CD14-positive monocyte (primary cell): ENCODE measurements around the gene FAM120B. TPM values are rescaled to one million over a fixed set of nuclear protein-coding genes. Genes with fewer than 3 reads are reported as not detected.

Experiments
- DNase-seq, 3 donors: peaks; one replicate each; pipeline ENCODE4 v3.0.0-alpha.2; 2011 to 2022
- H2AFZ ChIP-seq: 2 replicates; pipeline ENCODE4 v1.6.0; 2012; ENCODE audit warnings: mild to moderate bottlenecking, low read depth, low read length, inconsistent platforms; ENCODE audit not compliant: insufficient read depth, poor library complexity, severe bottlenecking
- H3K27ac ChIP-seq, 2 donors: 1 replicate in 1 of 2; 2 replicates in 1 of 2; pipeline ENCODE4 v1.5.1; 2012 to 2013; ENCODE audit warnings: low read length in 2 of 2, control low read depth in 1 of 2, inconsistent platforms in 1 of 2, low read depth in 1 of 2, mild to moderate bottlenecking in 1 of 2
- H3K27me3 ChIP-seq, 2 donors: one replicate each; pipeline versions ENCODE4 v1.6.0 to v1.6.1; 2011 to 2013; ENCODE audit warnings: low read length in 2 of 2; ENCODE audit not compliant: control insufficient read depth in 2 of 2, insufficient read depth in 2 of 2
- H3K36me3 ChIP-seq, 2 donors: replicated peaks in 1 of 2; 1 replicate in 1 of 2; 2 replicates in 1 of 2; pipeline versions ENCODE4 v1.5.1 to v1.6.1; 2012 to 2013; ENCODE audit warnings: low read length in 2 of 2, control low read depth in 1 of 2, inconsistent platforms in 1 of 2, mild to moderate bottlenecking in 1 of 2; ENCODE audit not compliant: insufficient read depth in 2 of 2, control insufficient read depth in 1 of 2
- H3K4me1 ChIP-seq, 2 donors: 1 replicate in 1 of 2; 2 replicates in 1 of 2; pipeline versions ENCODE4 v1.5.1 to v1.6.1; 2012 to 2013; ENCODE audit warnings: low read length in 2 of 2, control low read depth in 1 of 2, inconsistent platforms in 1 of 2, mild to moderate bottlenecking in 1 of 2, moderate library complexity in 1 of 2; ENCODE audit not compliant: insufficient read depth in 2 of 2, control insufficient read depth in 1 of 2
- H3K4me2 ChIP-seq: replicated peaks from 2 replicates; pipeline ENCODE3; 2012; ENCODE audit warnings: low read length, moderate library complexity, mild to moderate bottlenecking; ENCODE audit not compliant: poor library complexity, severe bottlenecking; ENCODE audit errors: extremely low read depth
- H3K4me3 ChIP-seq, 3 experiments: fragments of 200-600 bp in 1 of 3; sonication (generic) in 1 of 3; replicated peaks in 1 of 3; 1 replicate in 2 of 3; 2 replicates in 1 of 3; pipeline ENCODE4 v1.5.1; 2011 to 2013; ENCODE audit warnings: low read length in 3 of 3, mild to moderate bottlenecking in 3 of 3, control low read depth in 2 of 3, low read depth in 2 of 3, inconsistent platforms in 1 of 3, moderate library complexity in 1 of 3
- H3K79me2 ChIP-seq: 2 replicates; pipeline ENCODE4 v1.6.0; 2012; ENCODE audit warnings: mild to moderate bottlenecking, control low read depth, inconsistent platforms, low read length, moderate library complexity; ENCODE audit not compliant: insufficient read depth
- H3K9ac ChIP-seq: 2 replicates; pipeline ENCODE4 v1.6.0; 2017; ENCODE audit warnings: low read length, mild to moderate bottlenecking; ENCODE audit not compliant: insufficient read depth, poor library complexity, severe bottlenecking
- H3K9me3 ChIP-seq, 2 donors: replicated peaks in 1 of 2; 1 replicate in 1 of 2; 2 replicates in 1 of 2; pipeline versions ENCODE4 v1.5.1 to v1.6.1; 2012 to 2013; ENCODE audit warnings: low read length in 2 of 2, control low read depth in 1 of 2; ENCODE audit not compliant: control insufficient read depth in 1 of 2, insufficient read depth in 1 of 2
- H4K20me1 ChIP-seq: 2 replicates; pipeline ENCODE4 v1.6.0; 2012; ENCODE audit warnings: mild to moderate bottlenecking, low read length, control low read depth, moderate library complexity; ENCODE audit not compliant: insufficient read depth
- H3K27ac Mint-ChIP-seq, 7 donors: one replicate each; pipeline ENCODE4 v1.8.0; 2020; ENCODE audit warnings: mild to moderate bottlenecking in 7 of 7, mixed read lengths in 7 of 7, moderate library complexity in 6 of 7, inconsistent platforms in 2 of 7
- H3K27me3 Mint-ChIP-seq, 3 donors: one replicate each; pipeline ENCODE4 v1.8.0; 2021 to 2022; ENCODE audit warnings: low read depth in 3 of 3, mild to moderate bottlenecking in 3 of 3, mixed read lengths in 3 of 3, moderate library complexity in 3 of 3, inconsistent platforms in 1 of 3
- H3K36me3 Mint-ChIP-seq, 2 donors: one replicate each; pipeline ENCODE4 v1.8.0; 2020; ENCODE audit warnings: mixed read lengths in 2 of 2, inconsistent platforms in 1 of 2, mild to moderate bottlenecking in 1 of 2
- H3K4me1 Mint-ChIP-seq: one replicate; pipeline ENCODE4 v1.8.0; 2020; ENCODE audit warnings: mild to moderate bottlenecking, mixed read lengths
- H3K4me3 Mint-ChIP-seq, 2 donors: one replicate each; pipeline ENCODE4 v1.8.0; 2020; ENCODE audit warnings: mild to moderate bottlenecking in 2 of 2, mixed read lengths in 2 of 2, moderate library complexity in 1 of 2
- H3K9me3 Mint-ChIP-seq, 7 donors: one replicate each; pipeline ENCODE4 v1.8.0; 2020 to 2022; ENCODE audit warnings: mixed read lengths in 7 of 7, mild to moderate bottlenecking in 6 of 7, moderate library complexity in 6 of 7, inconsistent platforms in 2 of 7
- WGBS: methylation state at CpG from one replicate; pipeline ENCODE4 v1.1.5; 2013; ENCODE audit warnings: missing lambda C conversion rate; ENCODE audit not compliant: insufficient coverage; 5-methylcytosine and 5-hydroxymethylcytosine counted together
- intact Hi-C, 2 donors: fragments of 100-400 bp; cut with micrococcal nuclease; formaldehyde crosslinking; loops; one replicate each; pipeline versions ENCODE4 v1.15.0 to v1.15.1; 2023
- polyA plus RNA-seq, 3 donors: library from polyadenylated mRNA; depleted of rRNA in 1 of 3; unstranded in 2 of 3; stranded (reverse) in 1 of 3; fragments of 300-500 nt in 2 of 3; fragments of >200 nt in 1 of 3; fragmentation: Illumina TruSeq in 2 of 3; gene quantifications; 1 replicate in 2 of 3; 2 replicates in 1 of 3; pipeline ENCODE4 v1.2.3, GENCODE V29; 2012 to 2021
- TF ChIP-seq, protein P1 (sequence below): fragments of 200-600 bp; IDR thresholded peaks from one replicate; pipeline ENCODE4 v1.8.0; 2022; ENCODE audit warnings: antibody characterized with exemption, mild to moderate bottlenecking

The FAM120B gene
- polyA plus RNA-seq, 3 donors, result 10.6 to 20.2 (median 11.2) TPM

DNA sequence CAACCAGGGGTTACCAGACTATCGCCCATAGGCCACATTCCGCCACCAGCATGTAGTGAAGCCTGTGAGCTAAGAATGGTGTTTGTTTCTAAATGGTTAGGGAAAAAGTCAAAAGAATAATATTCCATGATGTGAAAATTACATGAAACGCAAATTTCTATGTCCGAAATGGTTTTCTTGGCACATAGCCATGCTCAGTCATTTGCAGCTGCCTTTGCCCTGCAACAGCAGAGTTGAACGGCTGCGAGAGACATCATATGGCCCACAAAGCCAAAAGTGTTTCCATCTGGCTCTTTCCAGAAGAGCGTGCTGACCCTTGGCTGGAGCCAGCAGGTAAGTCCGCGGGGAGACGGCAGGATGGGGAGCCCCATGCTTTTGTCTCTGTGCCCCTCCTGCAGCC lies 60.7 kb downstream of the FAM120B start:
- Mint-ChIP-seq H3K4me1 (peaks cover 4% of the 10 kb centered on the region), H3K36me3 (peaks cover 74 to 86% of the 10 kb centered on the region in 2 donors), H3K27me3 (no peaks in the 10 kb centered on the region), H3K27ac (no peak overlapping the region), H3K9me3 (no peaks in the 10 kb centered on the region), H3K4me3 (no peak overlapping the region)
- no peak overlapping the region for H3K4me3 ChIP-seq
- intact Hi-C loops, result no loop called here
- H3K4me1 ChIP-seq, result peaks cover 0 to 2% of the 10 kb centered on the region in 2 donors
- no peak overlapping the region for H3K4me2 ChIP-seq
- no peak for DNase-seq
- no peaks in the 10 kb centered on the region for H3K27me3 ChIP-seq
- TF ChIP-seq, protein P1, sequence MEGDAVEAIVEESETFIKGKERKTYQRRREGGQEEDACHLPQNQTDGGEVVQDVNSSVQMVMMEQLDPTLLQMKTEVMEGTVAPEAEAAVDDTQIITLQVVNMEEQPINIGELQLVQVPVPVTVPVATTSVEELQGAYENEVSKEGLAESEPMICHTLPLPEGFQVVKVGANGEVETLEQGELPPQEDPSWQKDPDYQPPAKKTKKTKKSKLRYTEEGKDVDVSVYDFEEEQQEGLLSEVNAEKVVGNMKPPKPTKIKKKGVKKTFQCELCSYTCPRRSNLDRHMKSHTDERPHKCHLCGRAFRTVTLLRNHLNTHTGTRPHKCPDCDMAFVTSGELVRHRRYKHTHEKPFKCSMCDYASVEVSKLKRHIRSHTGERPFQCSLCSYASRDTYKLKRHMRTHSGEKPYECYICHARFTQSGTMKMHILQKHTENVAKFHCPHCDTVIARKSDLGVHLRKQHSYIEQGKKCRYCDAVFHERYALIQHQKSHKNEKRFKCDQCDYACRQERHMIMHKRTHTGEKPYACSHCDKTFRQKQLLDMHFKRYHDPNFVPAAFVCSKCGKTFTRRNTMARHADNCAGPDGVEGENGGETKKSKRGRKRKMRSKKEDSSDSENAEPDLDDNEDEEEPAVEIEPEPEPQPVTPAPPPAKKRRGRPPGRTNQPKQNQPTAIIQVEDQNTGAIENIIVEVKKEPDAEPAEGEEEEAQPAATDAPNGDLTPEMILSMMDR, result no peak
- H3K79me2 ChIP-seq, result no peaks in the 10 kb centered on the region
- WGBS, result over 99% methylated on average over 8 of the region's 10 CpGs
- H3K9me3 ChIP-seq, result no peaks in the 10 kb centered on the region
- H4K20me1 ChIP-seq, result peaks cover 9% of the 10 kb centered on the region
- H3K36me3 ChIP-seq, result peaks cover 50 to 96% of the 10 kb centered on the region in 2 donors
- H2AFZ ChIP-seq, result no peak overlapping the region
- no peak overlapping the region for H3K9ac ChIP-seq
- H3K27ac ChIP-seq, result no peak overlapping the region

DNA sequence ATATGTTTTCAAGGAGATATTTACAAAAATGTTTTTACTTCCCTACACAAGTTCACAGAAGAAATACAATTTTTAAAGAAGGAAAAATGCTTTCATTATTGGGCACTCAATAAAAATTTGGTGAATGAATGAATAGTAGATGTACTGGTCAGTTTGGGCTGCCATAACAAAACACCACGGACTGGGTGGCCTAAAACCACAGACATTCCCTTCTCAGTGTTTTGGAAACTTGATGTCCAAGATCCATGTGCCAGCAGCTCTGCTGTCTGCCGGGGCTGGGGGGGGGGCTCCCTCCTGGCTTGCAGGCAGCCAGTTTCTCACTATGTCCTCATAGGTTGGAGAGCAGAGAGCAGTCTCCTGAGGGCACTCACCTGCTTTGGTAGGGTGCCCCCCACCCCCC lies 62.0 kb downstream of the FAM120B start:
- H3K27ac Mint-ChIP-seq, result peak overlapping the region in 1 of 7 donors; percentile 22
- Histone ChIP-seq H3K36me3 (peaks cover 40 to 83% of the 10 kb centered on the region in 2 donors), H3K4me2 (no peak overlapping the region), H3K9ac (no peak overlapping the region), H3K27me3 (no peaks in the 10 kb centered on the region), H2AFZ (no peak overlapping the region), H3K79me2 (no peaks in the 10 kb centered on the region), H3K9me3 (no peaks in the 10 kb centered on the region), H3K4me3 (no peak overlapping the region), H4K20me1 (peaks cover 9% of the 10 kb centered on the region), H3K4me1 (peaks cover 0 to 8% of the 10 kb centered on the region in 2 donors), H3K27ac (no peak overlapping the region)
- no peaks in the 10 kb centered on the region for H3K9me3 Mint-ChIP-seq
- TF ChIP-seq, protein P1, result no peak
- H3K36me3 Mint-ChIP-seq, result peaks cover 70 to 74% of the 10 kb centered on the region in 2 donors
- DNase-seq, result no peak
- intact Hi-C loops, result no loop called here
- peaks cover 7% of the 10 kb centered on the region for H3K4me1 Mint-ChIP-seq
- no CpG with 5 or more reads among the region's 2 CpGs for WGBS
- H3K4me3 Mint-ChIP-seq, result no peak overlapping the region
- no peaks in the 10 kb centered on the region for H3K27me3 Mint-ChIP-seq
